NCI-H1105 (cell line): ENCODE measurements around the gene TRPM3.

Source experiments
- DNase-seq: peaks from one replicate; lab custom pipeline; 2025; lab: John Stamatoyannopoulos, UW

Gene TRPM3

DNA sequence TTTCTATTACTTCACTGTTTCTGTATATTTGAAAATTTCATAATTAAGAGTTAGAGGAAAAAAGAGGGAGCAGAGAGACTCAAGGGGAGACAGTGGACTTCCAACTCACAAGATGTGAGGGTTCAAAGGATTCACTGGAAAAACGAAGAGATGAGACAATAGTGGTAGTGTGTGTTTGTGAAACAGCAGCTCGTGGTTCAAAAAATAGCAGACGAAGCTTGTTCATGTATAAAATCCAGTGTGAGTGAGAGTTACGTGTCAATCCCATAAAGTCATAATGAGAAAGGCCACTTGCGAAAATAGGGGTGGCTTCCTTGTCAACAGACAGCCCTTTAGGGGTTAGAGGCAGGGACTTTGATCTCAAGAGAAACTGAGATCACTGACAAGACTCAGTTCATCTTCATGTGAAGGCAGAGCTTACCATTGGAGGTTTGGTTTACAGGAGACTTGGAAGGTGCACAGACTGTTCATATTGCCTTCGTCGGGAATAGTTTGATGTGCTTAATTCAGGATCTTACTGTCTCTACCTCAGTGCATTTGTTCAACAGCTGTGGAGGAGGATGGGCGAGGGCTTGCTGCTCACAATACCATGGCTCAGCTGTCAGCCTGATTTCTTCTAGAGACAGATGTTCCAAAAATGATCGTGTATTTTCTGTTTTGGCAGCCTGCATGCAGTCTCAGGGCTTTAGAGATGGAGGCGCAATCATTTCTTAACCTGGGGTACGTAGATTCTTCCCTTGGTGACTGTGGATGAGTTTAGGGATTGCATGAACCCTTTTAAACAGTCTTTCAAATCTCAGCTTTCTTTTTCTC is 601.3 kb downstream of the TRPM3 start:
- DNase-seq, result no peak

DNA sequence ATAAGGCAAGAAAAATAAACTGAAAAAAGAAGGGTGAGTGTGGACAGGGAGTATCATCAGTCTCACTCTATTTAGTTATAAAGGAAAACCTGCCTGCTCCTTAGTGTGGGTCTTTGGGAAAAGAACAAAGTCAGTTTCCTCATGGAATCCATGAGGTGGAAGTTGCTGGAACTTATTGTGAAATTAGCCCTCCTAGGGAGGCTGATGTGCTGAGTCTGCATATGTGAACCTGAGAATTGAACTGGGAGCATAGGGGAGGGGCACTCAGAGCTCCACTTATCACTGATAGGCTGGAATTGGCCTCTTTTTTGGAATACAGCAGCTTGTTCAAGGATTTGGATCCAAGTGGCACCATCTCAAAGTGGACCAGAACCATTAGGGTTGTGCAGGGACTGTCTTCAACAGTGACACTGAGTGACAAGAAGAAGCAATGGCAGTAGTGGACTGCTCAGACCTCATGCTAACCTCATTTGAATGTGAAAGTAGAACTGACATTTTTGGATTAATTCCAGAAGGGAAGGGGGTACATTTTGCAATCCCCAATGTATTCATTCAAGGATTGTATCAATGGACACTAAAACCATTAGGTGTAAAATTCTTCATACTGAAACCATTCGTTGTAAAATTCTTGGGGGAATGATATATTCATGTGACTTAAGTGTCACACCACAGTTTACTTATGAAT is 603.4 kb downstream of the TRPM3 start:
- no peak for DNase-seq

DNA sequence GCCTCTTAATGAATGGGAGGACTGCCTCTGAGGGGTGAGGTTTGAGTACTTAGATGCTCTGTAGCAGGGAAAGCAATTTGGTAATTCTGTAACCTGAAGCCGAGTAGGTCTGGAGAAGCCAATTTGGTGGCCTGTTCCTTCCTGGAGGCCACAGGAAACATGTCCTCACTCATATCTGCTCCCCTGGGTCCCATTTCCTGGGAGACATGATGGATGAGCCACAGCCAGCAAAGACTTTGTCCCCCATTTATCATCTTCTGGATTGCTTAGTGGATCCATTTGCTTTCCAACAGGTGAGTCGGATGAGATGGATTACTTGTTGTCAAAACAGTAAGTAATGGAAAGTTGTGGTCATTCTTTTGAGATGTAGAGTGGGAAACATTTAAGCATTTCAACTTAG is 607.1 kb downstream of the TRPM3 start:
- DNase-seq, result no peak

DNA sequence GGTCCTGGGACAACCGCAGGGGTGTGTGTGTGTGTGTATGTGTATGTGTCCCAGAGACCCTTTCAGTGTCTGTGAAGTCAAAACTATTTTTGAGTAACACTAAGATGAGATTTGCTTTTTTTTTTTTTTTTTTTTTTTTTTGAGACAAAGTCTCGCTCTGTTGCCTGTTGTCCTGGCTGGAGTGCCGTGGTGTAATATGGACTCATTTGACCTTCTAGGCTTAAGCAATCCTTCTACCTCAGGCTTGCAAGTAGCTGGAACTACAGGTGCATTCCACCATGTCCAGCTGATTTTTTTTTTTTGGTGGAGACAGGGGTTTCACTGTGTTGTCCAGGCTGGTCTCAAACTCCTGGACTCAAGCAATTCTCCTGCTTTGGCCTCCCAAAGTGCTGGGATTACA is 609.6 kb downstream of the TRPM3 start:
- DNase-seq, result no peak

DNA sequence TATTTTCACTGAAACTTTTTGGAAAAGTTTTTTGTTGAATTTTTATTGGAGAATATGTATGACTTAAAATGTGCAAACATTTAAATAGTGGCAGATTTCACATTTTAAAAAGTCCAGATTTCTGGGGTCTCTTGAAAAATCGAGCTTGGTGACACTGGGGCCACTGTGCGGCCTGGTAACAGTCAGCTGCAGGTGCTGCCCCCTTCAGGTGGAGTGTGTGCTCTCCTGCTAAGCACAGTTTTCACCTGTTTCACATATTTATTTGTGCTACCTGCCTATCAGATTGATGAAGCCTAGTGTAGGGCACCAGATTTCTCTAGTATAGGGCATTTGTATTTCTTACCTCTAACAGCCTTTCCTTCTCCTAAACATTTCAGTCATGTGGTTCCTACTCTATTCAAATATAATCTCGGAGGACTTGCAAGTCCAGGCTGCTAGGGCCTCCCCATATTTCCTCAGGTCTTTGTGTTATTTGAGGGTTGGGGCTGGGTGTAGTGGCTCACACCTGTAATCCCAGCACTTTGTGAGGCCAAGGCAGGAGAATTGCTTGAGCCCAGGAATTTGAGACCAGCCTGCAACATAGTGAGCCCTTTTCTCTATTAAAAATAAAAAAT is 611.2 kb downstream of the TRPM3 start:
- DNase-seq, result no peak

DNA sequence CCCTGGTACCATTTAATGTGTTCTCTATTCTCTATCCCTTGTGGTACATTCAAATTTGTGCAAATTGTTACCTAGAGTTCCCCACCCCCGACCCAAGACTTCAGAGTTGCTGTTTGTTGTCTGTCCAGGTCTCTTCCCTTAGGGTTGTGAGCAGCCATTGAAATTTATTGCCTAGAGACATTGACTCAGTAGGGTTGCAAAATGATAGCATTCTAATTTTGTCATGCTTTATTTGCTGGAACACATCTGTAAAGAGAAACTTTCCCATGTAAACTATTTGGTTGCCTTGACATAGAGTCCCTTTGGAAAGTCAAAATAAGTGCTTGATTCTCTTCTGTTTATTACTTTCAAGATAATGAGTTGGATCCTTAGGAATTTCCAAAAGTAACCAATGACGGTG is 615.3 kb downstream of the TRPM3 start:
- DNase-seq, result no peak

DNA sequence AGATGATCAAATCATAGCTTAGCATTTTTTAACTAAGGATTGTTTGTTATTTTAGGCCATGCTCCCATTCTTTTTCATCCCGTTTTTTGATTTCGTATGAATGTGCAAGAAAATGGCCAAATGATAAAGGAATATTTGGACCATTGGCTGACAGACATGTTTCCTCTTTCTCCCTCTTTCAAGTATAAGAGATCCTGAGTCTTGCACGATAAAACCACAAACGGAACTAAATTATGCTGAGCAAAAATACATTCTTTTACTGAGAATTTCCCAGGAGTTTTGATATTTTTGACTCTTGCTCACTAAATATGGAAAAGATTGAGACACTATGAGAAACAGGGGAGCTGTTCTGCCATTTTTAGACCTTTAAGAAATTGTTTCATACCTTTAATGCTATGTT is 616.6 kb downstream of the TRPM3 start:
- no peak for DNase-seq

DNA sequence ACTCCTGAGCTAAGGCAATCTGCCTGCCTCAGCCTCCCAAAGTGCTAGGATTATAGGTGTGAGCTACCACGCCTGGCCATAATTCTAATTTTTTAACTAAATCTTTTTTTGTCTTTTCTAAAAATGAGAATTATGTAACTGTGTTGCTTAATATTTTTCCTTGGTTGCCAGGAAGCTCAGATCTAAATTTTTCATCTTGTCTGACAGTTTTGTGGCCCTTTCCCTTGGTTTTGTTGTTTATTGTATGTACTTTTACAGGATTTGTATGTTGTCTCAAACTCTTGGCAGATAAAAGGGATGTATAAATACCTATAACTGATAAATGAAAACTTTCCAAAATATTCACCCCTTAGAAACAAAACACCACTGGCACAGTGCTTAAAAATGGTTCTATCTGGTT is 618.7 kb downstream of the TRPM3 start:
- no peak for DNase-seq

DNA sequence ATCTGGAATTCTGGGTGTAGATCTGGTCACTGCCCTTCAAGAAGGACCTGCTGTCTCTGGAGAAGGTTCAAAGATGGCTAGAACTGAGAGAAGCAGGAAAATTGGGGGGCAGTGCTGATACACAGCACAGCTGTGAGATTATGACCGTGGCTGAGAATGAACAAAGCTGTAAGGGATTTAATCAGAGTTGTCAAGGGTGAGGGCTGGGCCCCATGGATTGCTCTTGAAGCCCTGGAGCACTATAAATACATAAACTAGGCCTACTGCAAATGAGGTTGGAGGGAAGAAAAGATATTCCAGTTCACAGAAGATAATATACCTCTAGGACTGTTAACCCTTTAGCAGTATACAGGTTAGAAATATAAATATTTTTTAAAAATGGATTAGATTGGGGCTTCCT is 620.6 kb downstream of the TRPM3 start:
- no peak for DNase-seq

DNA sequence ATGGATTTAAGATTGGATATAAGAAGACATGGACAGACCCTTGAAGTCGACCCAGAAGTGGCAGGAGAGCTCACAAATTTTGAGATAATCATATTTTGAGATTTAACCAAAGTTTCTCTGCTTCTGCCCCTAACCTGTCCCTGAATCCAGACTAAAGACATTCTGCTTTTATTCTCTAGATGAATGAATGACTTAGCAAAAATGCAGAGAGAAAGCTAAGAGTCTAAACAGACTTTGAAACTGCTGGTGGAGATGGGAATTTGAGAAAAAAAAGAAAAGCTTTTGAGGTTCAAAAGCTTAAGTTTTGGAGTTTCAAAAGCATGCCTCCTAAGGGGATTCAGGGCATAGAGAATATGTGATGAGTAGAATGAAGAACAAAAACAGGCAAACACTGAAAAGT is 621.8 kb downstream of the TRPM3 start:
- DNase-seq, result no peak

DNA sequence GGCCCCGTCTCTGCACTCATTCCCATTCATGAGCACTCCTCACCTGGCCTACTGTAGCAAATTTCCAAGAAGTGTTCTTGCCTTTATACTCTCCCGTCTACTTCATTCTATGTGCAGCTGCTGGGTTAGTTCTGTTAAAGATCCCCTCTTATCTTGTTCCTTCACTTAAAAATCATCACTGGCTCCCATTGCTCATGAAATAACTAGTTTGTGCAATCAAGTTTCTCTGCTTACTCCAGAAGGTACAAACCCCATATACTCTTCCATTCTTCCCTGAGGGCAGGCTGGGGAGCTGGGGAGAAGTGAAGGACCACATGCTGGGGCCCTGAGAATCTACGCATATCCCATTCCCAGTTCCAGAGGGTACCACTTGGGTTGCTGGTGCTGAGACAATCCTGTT is 622.6 kb downstream of the TRPM3 start:
- no peak for DNase-seq

DNA sequence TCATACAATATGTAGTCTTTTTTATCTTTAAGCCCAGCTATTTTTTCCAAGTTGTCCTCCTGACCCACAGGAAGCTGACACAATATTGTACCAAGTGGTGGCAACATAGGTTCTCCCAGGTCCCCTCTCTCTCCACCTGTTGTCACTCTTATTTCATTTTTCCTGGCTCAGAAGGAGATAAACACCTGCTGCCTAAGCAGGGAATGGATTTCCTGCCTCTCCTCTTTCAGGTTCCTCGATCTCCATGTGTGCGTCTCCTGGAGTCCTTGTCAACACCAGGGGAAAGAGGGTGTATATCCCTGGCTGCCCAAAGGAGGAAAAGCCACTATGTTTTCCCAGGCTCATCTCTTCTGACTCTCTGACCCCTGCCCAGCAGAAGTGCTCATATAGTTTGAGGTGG is 625.2 kb downstream of the TRPM3 start:
- no peak for DNase-seq

DNA sequence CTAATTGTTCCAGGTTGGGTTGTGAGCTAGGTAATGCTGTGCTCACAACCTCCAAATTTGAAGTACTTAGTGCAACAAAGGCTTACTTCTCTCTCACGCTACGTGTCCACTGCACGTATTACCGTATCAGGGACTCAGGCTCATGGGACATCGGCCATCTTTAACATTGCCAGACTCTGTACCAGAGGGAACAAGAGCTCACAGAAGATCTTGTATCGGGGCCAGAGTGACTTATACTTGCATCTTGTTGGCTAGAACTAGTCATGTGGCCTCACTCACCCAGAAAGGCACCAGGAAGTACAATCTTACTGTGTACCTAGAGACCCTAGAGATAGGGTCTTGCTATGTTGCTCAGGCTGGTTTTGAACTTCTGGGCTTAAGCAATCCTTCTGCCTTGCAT is 625.9 kb downstream of the TRPM3 start:
- no peak for DNase-seq

DNA sequence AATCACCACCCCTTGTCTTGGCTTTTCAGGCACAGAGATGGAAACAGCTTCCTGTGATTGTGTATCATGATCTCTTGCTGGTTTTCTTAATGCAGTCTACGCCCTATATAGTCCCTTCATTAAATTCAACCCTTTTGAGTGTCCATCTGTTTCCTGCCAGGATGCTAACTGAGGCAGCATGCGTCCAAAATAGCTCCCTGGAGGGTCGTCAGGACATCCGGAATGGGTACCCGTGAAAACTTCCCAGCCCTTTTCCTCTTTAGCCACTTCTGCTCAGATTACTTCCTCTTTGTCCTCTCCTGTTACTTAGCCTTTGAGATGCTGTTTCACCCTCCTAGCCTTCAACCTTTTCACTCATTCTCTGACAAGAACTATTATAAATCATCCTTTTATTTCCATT is 627.2 kb downstream of the TRPM3 start:
- DNase-seq, result no peak

DNA sequence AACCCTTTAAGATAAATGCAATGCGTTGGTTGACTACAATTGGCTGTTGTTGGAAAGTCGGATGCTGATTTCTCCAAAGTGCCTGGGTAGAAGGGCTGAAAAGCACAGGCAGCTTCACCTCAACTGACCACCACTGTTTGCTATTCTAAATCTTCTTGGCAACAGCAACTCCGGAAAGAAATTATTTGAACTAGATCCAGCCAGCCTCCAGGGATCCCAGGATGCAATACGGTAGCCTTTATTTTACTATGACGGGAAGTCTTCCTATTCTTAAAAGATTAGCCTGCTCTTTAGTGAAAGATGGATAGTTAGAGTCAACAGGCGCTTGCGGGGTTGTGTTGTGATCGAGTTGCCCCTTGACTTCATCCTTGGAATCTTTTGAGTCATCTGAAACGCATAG is 628.4 kb downstream of the TRPM3 start:
- no peak for DNase-seq

DNA sequence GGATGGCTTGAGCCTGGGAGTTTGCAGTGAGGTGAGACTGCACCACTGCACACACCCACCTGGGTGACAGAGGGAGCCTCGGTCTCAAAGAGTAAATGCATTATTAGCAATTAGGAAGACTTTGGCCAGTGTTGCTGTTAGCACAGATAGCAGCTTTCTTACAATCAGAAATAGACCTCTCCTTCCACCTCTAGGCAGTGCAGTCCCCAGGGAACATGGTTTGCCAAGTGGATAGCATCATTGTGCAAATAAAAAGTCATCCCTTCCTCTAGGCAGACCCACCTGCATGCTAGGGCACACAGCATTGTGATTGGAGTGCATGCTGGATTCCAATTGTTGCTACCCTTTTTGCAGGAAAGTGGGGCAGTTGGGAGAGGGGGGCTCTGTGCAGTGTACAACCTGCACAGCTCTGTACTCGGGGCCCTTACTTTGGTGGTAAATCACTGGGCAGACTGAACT is 629.1 kb downstream of the TRPM3 start:
- no peak for DNase-seq

DNA sequence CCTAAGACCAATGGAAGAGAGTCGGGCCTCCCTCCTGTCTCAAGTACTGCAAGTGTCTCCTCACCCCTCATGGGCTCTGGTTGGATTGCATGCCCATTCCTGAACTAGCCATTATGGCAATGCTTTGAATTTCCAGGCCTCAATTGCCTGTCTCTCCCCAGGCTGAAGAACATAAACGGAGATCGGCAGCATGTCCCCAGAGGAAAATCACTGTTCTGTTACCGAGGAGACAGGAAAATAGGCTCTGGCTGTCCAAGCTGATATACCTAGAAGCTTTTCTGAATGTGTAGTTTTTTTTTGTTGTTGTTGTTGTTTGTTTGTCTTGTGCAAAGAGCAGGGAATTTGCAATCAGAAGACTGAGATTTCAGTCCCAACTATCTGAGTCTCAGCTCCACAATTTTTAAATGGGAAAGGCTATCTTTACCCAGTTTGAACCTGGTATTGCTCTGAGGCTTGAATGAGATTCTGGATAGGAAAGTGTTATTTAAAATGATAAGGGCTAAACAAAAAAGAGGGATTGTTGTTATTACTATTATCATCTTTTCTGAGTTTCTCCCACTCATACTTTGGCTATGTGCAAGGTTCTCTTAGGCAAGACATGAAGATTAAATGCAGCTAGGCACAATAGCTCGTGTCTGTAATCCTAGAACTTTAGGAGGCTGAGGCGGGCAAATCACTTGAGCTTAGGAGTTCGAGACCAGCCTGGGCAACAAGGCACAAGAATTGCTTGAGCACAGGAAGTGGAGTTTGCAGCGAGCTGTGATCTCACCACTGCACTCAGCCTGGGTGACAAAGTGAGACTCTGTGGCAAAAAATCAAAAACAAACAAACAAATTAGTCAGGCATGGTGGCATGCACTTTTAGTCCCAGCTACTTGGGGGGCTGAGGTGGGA is 629.7 kb downstream of the TRPM3 start:
- no peak for DNase-seq

DNA sequence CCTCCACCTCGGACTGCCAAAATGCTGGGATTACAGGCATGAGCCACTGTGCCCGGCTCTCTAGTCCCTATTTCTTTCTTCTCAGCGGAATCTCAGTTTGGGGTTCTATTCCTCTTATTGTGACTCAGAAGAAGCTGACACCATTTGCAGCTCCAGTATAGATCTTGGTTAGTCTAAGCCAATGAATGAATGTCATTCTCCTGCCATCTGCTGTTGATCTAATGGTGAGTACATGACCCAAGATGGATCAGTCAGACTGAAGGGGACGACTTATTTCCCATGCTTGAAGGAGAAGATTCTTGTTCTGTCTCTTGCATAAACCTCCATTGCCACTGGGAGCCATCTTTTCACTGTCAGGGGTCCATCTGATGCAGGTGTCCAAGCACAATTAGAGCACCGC is 630.9 kb downstream of the TRPM3 start:
- no peak for DNase-seq

DNA sequence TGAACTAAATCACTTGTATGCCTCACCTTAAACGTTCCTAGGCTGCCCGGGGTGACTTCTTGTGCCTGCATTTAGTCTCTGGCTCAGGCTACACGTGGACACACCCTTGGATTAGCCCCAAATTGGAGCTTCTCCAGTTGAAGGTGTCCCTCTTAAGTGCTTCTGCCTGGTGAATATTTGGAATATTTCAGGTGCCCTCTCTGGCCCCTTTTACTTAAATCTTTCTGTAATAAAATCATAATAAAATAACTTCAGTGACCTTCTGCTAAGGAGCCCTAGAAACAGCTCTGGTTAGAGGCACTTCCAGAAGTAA is 632.7 kb downstream of the TRPM3 start:
- no peak for DNase-seq

DNA sequence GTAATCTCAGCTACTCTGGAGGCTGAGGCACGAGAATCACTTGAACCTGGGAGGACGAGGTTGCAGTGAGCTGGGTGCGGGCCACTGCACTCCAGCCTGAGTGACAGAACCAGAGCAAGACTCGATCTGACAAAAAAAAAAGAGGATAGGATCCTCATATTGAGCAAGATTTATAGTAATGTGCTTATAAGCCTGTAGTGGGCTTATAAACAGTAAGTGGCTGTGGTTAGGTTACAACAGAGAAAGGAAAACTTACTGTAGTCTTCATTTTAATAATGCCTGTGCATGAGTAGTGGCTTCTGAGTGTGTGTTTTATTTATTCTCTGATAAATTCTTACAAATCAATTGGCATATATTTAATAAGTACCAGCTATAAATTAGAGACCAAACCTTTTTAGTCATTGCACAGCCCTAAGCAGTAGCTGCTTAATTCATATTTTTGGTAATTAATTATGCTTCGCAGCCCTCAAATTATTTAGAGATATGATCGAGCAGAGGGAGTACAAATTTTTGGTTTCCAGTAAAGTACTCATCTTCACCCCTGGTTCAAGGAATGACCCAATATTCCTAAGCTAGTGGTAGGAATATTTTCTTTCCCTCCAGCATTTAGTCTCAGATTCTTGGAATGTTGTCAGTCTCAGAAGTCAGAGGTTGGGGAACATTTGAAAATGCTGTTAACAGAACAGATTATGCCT is 633.2 kb downstream of the TRPM3 start:
- no peak for DNase-seq

DNA sequence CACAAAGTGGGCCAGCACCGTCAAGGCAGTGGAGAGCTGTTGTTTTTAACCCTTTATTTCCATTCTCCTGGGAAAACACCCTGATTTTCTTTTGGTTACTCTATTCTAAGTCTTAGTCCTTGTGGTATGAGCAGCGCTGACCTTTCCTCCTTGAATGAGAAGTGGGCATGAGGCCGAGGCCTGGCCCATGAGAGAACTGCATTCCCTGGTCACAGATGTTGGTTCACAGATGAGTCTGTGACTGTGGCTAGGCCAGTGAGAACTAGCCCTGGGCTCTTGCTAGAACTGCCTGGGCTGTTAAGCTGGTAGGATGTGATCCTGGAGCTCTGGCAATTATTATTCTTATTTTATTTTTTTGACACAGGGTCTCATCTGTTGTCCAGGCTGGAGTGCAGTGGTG is 635.3 kb downstream of the TRPM3 start:
- DNase-seq, result no peak
